ENCODE results near the gene FAM76A. TPM values are rescaled to one million over a fixed set of nuclear protein-coding genes. Genes with fewer than 3 reads are reported as not detected.

Gene FAM76A
- total RNA-seq, 1 experiment from 2014 or later = 9.9 TPM

DNA sequence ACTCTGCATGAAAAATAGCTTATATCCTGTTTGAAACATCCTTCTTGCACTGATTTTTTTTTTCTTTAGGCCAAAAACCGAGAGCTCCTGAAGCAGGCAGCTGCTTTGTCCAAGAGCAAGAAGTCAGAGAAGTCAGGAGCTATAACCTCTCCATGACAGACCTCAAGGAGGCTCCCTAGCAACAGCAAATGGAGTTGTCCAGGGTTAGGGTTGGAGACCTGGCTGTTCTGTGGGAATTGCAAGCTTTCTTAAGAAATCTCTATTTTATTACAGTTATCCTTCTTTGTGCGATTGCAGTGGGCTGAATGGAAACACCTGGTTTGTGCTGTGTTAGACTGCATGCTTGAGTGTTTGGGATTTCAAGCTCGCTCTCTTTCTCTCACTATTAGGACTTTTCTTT is 34.7 kb downstream of the FAM76A start:
- no peaks in the 10 kb centered on the region for H3K9me2 ChIP-seq (ENCODE audit: insufficient read depth)
- no TSS peak for BruUV-seq (replicated peaks)
- no peaks in the 10 kb centered on the region for H3K9me3 ChIP-seq (ENCODE audit: insufficient read depth, low read depth)
- no peaks in the 10 kb centered on the region for H3K27me3 ChIP-seq (ENCODE audit: insufficient read depth, low read depth)
- no peaks in the 10 kb centered on the region for H3F3A ChIP-seq (ENCODE audit: insufficient read depth, low read depth)
- TF ChIP-seq, protein P1, sequence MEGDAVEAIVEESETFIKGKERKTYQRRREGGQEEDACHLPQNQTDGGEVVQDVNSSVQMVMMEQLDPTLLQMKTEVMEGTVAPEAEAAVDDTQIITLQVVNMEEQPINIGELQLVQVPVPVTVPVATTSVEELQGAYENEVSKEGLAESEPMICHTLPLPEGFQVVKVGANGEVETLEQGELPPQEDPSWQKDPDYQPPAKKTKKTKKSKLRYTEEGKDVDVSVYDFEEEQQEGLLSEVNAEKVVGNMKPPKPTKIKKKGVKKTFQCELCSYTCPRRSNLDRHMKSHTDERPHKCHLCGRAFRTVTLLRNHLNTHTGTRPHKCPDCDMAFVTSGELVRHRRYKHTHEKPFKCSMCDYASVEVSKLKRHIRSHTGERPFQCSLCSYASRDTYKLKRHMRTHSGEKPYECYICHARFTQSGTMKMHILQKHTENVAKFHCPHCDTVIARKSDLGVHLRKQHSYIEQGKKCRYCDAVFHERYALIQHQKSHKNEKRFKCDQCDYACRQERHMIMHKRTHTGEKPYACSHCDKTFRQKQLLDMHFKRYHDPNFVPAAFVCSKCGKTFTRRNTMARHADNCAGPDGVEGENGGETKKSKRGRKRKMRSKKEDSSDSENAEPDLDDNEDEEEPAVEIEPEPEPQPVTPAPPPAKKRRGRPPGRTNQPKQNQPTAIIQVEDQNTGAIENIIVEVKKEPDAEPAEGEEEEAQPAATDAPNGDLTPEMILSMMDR (conservative IDR thresholded peaks at IDR 0.05) = no peak
- no peak for TF ChIP-seq EZH2 (IDR thresholded peaks at IDR 0.05; ENCODE audit: low read depth)
- H3K4me2 ChIP-seq = no peak overlapping the region
- H3K4me3 ChIP-seq = no peak overlapping the region
- H4K20me1 ChIP-seq (ENCODE audit: insufficient read depth) = no peaks in the 10 kb centered on the region
- no peak for DNase-seq
- no peaks in the 10 kb centered on the region for H3K36me3 ChIP-seq (ENCODE audit: low read depth)
- intact Hi-C loops (cut with micrococcal nuclease; ENCODE audit: unreplicated experiment) = no loop called here
- POLR2A ChIA-PET (ENCODE audit: unreplicated experiment) = interaction anchor here (0.6 to 0.7 kb wide), 4 partner anchors 13 to 806 kb away, joined by 3 to 19 read pairs (median 6); partner anchors contain the start of gene STX12
- H3K4me1 ChIP-seq (replicated peaks; ENCODE audit: insufficient read depth) = no peaks in the 10 kb centered on the region
- CTCF ChIA-PET = interaction anchor here (0.6 kb wide), 1 partner anchor 26 kb away, joined by 3 read pairs; no protein-coding TSS in a partner anchor
- no peak overlapping the region for H2AFZ ChIP-seq
- H3K79me2 ChIP-seq (ENCODE audit: low read depth) = no peaks in the 10 kb centered on the region
- no peak overlapping the region for H3K27ac ChIP-seq

DNA sequence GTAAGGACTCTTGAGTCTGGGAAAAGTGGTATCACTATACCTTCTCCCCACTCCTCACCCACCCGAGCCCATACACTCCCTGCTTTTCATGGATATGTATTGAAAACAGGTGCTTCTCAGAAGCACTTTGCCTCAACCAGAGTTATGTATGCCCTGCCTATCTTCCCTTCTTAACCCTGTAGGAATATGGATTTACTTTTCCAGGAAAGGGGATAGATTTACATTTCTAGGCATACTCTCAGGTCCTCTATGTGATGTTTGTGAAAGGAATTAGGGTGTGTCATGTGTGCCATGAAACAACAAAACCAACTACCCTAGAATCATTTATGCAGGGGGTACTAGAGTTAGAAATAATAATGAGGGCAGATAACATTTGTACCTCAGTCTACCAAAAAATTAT is 36.3 kb downstream of the FAM76A start:
- Histone ChIP-seq H3K9me2 (ENCODE audit: insufficient read depth) (no peaks in the 10 kb centered on the region), H2AFZ (no peak overlapping the region), H3K4me1 (replicated peaks; ENCODE audit: insufficient read depth) (no peaks in the 10 kb centered on the region), H4K20me1 (ENCODE audit: insufficient read depth) (no peaks in the 10 kb centered on the region), H3K9me3 (ENCODE audit: insufficient read depth, low read depth) (no peaks in the 10 kb centered on the region), H3F3A (ENCODE audit: insufficient read depth, low read depth) (no peaks in the 10 kb centered on the region), H3K4me2 (no peak overlapping the region), H3K36me3 (ENCODE audit: low read depth) (no peaks in the 10 kb centered on the region), H3K27me3 (ENCODE audit: insufficient read depth, low read depth) (no peaks in the 10 kb centered on the region), H3K79me2 (ENCODE audit: low read depth) (no peaks in the 10 kb centered on the region), H3K4me3 (no peak overlapping the region), H3K27ac (no peak overlapping the region)
- no peak for DNase-seq
- no TSS peak for BruUV-seq (replicated peaks)
- intact Hi-C loops (cut with micrococcal nuclease; ENCODE audit: unreplicated experiment) = no loop called here
- ChIA-PET POLR2A (ENCODE audit: unreplicated experiment) (no interaction called here), CTCF (no interaction called here)
- TF ChIP-seq, protein P1 (conservative IDR thresholded peaks at IDR 0.05) = no peak
- no peak for TF ChIP-seq EZH2 (IDR thresholded peaks at IDR 0.05; ENCODE audit: low read depth)

DNA sequence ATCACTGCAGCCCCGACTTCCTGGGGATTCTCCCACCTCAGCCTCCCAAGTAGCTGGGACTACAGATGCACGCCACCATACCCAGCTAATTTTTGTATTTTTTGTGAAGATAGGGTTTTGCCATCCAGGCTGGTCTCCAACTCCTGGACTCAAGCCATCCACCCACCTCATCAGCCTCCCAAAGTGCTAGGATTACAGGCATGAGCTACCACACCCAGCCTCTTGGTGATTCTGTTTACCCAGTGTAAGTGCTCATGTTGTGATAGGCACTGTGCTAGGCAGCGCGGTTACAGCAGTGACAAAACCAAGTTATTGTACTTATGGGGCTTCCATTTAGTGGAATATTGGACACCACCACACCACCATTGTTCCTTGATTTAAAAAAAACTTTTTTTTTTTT is 37.6 kb downstream of the FAM76A start:
- BruUV-seq (replicated peaks) = no TSS peak
- no peak for DNase-seq
- H3F3A ChIP-seq (ENCODE audit: insufficient read depth, low read depth) = no peaks in the 10 kb centered on the region
- H3K9me2 ChIP-seq (ENCODE audit: insufficient read depth) = no peaks in the 10 kb centered on the region
- TF ChIP-seq EZH2 (IDR thresholded peaks at IDR 0.05; ENCODE audit: low read depth) = no peak
- TF ChIP-seq, protein P1 (conservative IDR thresholded peaks at IDR 0.05) = no peak
- no peaks in the 10 kb centered on the region for H3K27me3 ChIP-seq (ENCODE audit: insufficient read depth, low read depth)
- no peaks in the 10 kb centered on the region for H3K4me1 ChIP-seq (replicated peaks; ENCODE audit: insufficient read depth)
- H3K4me3 ChIP-seq = no peak overlapping the region
- no peak overlapping the region for H3K4me2 ChIP-seq
- ChIA-PET CTCF (no interaction called here), POLR2A (ENCODE audit: unreplicated experiment) (interaction anchor here (0.6 kb wide), 1 partner anchor 752 kb away, joined by 3 read pairs; no protein-coding TSS in a partner anchor)
- H3K27ac ChIP-seq = no peak overlapping the region
- no peaks in the 10 kb centered on the region for H4K20me1 ChIP-seq (ENCODE audit: insufficient read depth)
- H3K9me3 ChIP-seq (ENCODE audit: insufficient read depth, low read depth) = no peaks in the 10 kb centered on the region
- intact Hi-C loops (cut with micrococcal nuclease; ENCODE audit: unreplicated experiment) = no loop called here
- no peaks in the 10 kb centered on the region for H3K36me3 ChIP-seq (ENCODE audit: low read depth)
- H2AFZ ChIP-seq = no peak overlapping the region
- H3K79me2 ChIP-seq (ENCODE audit: low read depth) = no peaks in the 10 kb centered on the region

Data from PC-9 (cell line).